GM12874 (cell line): Measurements from ENCODE around the gene RBM17.

Source experiments
- TF ChIP-seq, protein P1 (sequence below): IDR thresholded peaks from 2 replicates; pipeline ENCODE4 v1.5.1; 2011; ENCODE audit warnings: low read depth, mild to moderate bottlenecking, control low read depth, low read length, moderate library complexity; ENCODE audit not compliant: insufficient read depth

The RBM17 gene

DNA sequence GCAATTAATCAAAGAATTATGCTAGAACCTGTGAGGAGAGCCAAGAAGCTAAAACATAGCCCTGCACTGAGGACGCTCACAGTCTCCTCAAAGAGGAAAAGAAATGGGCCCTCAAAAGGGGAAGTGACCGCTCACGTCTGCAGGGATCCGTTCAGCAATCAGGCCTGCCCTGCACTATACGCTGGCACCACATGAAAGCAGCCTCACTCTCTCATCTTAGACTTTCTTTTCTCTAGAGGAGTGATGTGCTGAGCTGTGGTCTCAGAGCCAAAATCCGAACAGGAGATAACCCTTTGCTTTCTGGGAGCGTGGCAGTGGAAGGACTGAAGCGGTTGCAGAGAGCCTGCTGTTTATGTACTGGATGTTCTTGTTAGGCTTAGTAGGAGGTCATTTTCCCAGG lies 20.4 kb upstream of the RBM17 start:
- TF ChIP-seq, protein P1, sequence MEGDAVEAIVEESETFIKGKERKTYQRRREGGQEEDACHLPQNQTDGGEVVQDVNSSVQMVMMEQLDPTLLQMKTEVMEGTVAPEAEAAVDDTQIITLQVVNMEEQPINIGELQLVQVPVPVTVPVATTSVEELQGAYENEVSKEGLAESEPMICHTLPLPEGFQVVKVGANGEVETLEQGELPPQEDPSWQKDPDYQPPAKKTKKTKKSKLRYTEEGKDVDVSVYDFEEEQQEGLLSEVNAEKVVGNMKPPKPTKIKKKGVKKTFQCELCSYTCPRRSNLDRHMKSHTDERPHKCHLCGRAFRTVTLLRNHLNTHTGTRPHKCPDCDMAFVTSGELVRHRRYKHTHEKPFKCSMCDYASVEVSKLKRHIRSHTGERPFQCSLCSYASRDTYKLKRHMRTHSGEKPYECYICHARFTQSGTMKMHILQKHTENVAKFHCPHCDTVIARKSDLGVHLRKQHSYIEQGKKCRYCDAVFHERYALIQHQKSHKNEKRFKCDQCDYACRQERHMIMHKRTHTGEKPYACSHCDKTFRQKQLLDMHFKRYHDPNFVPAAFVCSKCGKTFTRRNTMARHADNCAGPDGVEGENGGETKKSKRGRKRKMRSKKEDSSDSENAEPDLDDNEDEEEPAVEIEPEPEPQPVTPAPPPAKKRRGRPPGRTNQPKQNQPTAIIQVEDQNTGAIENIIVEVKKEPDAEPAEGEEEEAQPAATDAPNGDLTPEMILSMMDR = no peak

DNA sequence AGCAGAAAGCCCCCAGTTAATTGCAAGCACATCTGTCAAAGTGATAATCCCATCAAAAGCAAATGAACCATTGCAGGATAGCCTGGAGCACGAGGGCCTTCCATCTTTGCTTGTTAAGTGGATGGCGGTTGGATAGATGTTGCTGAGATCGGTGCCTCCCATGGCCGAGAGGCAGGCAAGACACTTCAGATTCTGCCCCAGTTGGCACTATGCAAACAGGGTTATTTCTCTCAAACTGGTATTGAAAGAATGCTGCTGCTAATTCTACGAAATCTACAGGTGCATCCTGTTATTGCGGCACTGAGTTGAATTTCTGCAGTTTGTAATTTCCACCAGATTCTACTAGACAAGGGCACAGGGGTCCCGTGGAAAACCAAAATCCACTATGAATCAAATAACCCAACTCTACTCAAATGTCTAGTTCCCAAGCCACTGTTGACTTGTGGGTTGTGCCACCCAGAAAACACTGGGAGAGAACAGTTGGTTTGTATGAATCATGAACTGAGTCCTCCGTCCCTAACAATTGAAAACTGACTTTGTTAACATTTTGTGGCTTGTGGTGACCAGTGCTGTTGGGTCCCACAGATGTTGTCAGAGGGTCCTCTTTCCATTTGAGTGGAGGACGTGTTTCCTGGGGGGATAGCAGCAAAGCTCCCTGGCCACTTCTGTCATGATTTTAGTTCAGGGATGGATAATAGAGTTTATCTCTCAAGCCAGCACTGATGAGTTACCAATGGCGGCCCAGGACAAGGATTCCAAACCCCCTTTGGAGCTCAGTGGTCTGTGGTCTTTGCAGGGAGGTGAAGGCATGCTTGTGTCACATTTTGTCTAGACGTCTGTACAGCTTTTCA lies 19.5 kb upstream of the RBM17 start:
- TF ChIP-seq, protein P1 = no peak

DNA sequence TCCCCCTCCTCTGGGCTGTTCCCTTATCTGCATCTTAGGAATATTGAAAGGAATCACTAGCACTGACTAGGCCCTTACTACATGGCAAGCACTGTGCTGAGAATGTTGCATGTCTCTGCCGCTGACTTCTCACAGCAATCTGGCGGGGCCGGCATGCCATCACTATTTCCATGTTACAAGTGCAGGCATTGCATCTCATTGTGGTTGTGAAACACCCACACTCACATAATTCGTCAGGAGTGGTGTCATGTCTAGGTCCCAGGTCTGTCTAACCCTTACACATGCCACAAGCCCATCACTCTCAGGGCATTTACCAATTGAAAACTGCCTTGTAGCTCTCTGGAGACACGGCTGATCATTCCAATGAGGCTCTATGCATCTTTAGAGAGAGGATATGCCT lies 18.2 kb upstream of the RBM17 start:
- TF ChIP-seq, protein P1 = no peak

DNA sequence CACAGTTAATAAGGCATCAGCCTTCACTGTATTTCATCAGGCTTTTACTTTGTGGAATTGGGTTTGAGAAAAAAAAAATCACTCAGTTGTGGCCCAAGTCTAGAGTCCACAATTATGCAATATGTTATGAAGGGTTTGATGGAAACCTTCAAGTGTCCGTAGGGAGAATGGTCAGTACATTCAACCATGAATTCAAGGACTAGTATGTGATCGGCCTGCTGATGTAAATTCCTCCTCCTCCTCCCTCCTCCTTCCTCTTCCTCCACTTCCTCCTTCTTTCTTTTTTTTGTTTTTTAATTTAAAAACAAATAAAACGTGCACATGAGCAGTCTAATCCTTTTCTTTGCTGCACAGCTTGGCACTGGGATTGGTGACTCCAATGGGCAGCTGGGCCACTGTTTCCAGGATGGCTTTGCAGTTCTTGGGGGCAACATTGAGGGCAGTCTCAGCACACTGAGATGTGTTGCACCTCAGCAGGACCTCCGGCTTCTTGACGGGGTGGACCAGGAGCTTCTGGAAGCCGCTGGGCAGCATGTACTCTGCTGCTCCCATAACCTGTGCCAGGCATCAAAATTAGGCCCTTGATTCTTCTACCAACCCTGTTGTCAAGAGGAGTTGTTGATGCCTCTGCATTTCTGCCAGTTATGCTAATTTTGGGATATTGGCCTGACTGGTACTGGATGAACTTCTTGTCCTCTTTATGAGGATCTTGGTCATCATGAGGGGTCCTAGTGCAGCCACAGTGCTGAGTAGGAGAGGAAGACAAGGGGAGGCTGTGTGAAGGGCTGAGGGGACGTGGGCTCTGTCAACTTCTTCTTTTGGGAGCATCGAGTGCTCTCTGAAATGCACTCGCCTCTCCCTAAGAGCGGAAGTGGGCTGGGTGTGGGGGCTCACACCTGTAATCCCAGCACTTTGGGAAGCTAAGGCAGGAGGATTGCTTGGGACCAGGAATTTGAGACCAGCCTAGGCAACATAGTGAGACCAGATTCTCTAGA lies 17.4 kb upstream of the RBM17 start:
- TF ChIP-seq, protein P1 = no peak

DNA sequence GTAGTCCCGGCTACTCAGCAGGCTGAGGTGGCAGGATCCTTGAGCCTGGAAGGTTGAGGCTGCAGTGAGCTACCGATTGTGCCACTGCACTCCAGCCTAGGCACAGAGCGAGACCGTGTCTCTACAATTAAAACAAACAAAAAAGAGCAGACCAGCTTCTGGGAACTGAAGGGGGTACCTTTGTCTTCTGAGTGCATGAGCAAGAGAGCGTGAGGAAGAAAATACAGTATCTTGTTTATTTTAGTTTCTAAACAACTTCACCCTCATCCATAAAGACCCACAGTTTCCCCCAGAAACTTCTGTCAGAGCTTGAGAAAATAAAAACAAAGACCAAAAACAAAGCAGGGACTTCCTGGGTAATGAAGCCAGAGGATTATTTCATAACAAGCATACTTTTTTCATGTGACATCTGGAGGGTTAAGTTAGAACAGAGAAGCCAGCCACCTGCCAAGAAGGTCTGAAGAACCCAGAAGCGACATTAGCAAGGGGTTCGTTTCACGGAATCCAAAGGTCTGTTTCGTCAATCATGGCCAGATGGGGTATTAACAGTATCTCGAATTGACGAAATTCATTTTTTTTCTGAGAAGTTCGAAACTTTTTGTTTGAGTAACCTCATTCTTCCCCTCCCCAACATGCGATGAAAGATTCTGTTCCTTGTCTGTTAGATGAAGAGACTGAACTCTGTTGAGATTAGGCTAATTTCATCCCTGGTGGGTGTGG lies 16.5 kb upstream of the RBM17 start:
- TF ChIP-seq, protein P1 = no peak

DNA sequence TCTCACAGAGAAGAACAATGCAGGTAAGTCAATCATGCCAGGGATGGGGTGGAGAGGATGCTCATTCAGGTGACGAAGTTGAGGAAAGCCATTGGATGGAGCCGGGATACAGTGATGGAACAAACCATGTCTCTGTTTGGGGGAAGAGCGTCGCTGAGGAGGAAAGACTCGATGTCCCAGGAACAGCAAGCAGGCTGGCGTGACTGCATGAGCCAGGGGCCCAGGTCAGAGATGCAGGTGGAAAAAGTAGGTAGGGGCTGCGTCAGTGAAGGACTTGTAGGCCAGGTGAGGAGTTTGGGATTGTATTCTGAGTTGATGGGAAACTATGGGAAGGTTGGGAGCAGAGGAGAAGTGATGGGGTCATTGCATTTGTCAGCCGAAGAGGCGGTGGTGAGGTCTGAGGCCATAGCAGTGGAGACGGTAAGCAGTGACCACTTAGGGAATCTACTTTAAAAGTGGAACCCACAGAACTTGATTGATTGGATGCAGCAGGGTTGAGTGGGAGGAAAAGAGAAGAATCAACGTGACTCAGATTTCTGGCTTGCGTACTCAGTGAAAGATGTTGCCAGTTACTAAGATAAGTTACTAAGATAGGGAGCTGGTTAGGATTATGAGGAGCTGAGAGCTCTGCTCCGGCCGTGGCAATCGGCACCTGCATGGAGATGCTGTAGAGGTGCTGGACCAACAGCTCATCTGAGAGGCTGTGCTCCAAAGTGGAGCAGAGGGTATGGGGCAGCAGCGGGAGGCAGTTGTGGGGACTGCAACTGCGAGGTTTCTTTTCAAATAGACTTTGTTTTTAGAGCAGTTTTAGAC lies 14.1 kb upstream of the RBM17 start:
- TF ChIP-seq, protein P1 = no peak
